H9 (cell line): ENCODE results near the gene GRIK3. TPM values are rescaled to one million over a fixed set of nuclear protein-coding genes. Genes with fewer than 3 reads are reported as not detected.

Experiments used
- DNase-seq: peaks from one replicate; pipeline ENCODE4 v3.0.0-alpha.2; 2017
- H2AFZ ChIP-seq: one replicate; pipeline ENCODE4 v1.6.1; 2013; ENCODE audit warnings: mild to moderate bottlenecking, low read length, control low read depth, moderate library complexity
- H2AK5ac ChIP-seq: 2 replicates; pipeline ENCODE4 v1.6.1; 2013; ENCODE audit warnings: low read length, control low read depth, mixed read lengths; ENCODE audit not compliant: insufficient read length
- H2BK120ac ChIP-seq: one replicate; pipeline ENCODE4 v1.6.1; 2013; ENCODE audit warnings: low read depth, mild to moderate bottlenecking, low read length, control low read depth, inconsistent platforms; ENCODE audit not compliant: poor library complexity, severe bottlenecking
- H2BK12ac ChIP-seq: 2 replicates; pipeline ENCODE4 v1.6.1; 2013; ENCODE audit warnings: low read length, control low read depth, mixed read lengths, low read depth; ENCODE audit not compliant: insufficient read length
- H2BK15ac ChIP-seq: 2 replicates; pipeline ENCODE4 v1.6.1; 2013; ENCODE audit warnings: low read depth, low read length, control low read depth
- H2BK20ac ChIP-seq: one replicate; pipeline ENCODE4 v1.6.1; 2013; ENCODE audit warnings: low read depth, mild to moderate bottlenecking, low read length, control low read depth, inconsistent platforms; ENCODE audit not compliant: poor library complexity, severe bottlenecking
- H2BK5ac ChIP-seq: 2 replicates; pipeline ENCODE4 v1.6.1; 2013; ENCODE audit warnings: low read length, control low read depth, mixed read lengths; ENCODE audit not compliant: insufficient read length
- H3K14ac ChIP-seq: 2 replicates; pipeline ENCODE4 v1.6.1; 2013; ENCODE audit warnings: low read length, control low read depth; ENCODE audit not compliant: insufficient read depth
- H3K18ac ChIP-seq: 2 replicates; pipeline ENCODE4 v1.6.1; 2013; ENCODE audit warnings: low read depth, mild to moderate bottlenecking, mixed read lengths, low read length, control low read depth; ENCODE audit not compliant: insufficient read length
- H3K23ac ChIP-seq: 2 replicates; pipeline ENCODE4 v1.6.1; 2013; ENCODE audit warnings: low read length, control low read depth, mixed read lengths, low read depth; ENCODE audit not compliant: insufficient read length
- H3K23me2 ChIP-seq: 2 replicates; pipeline ENCODE4 v1.6.1; 2013; ENCODE audit warnings: low read depth, mild to moderate bottlenecking, mixed read lengths, low read length, control low read depth; ENCODE audit not compliant: insufficient read length, poor library complexity, severe bottlenecking
- H3K27ac ChIP-seq: 2 replicates; pipeline ENCODE4 v1.5.1; 2013; ENCODE audit warnings: low read length, control low read depth, mixed read lengths, low read depth; ENCODE audit not compliant: insufficient read length
- H3K27me3 ChIP-seq: 2 replicates; pipeline ENCODE4 v1.6.1; 2013; ENCODE audit warnings: low read length, control low read depth, inconsistent platforms; ENCODE audit not compliant: insufficient read depth
- H3K4ac ChIP-seq: 2 replicates; pipeline ENCODE4 v1.6.1; 2013; ENCODE audit warnings: low read depth, mild to moderate bottlenecking, control low read depth, inconsistent platforms, low read length, moderate library complexity
- H3K4me1 ChIP-seq: 2 replicates; pipeline ENCODE4 v1.6.1; 2013; ENCODE audit warnings: low read length, control low read depth, inconsistent platforms; ENCODE audit not compliant: insufficient read depth
- H3K4me2 ChIP-seq: 2 replicates; pipeline ENCODE4 v1.6.1; 2013; ENCODE audit warnings: low read length, control low read depth, mixed read lengths; ENCODE audit not compliant: insufficient read length, insufficient read depth
- H3K56ac ChIP-seq: 2 replicates; pipeline ENCODE4 v1.6.1; 2013; ENCODE audit warnings: low read depth, mild to moderate bottlenecking, mixed read lengths, low read length, control low read depth; ENCODE audit not compliant: insufficient read length
- H3K79me1 ChIP-seq: 2 replicates; pipeline ENCODE4 v1.6.1; 2013; ENCODE audit warnings: low read depth, mild to moderate bottlenecking, moderate library complexity, low read length, control low read depth, inconsistent platforms; ENCODE audit not compliant: insufficient read depth, poor library complexity, severe bottlenecking
- H3K79me2 ChIP-seq: 2 replicates; pipeline ENCODE4 v1.6.1; 2013; ENCODE audit warnings: low read length, control low read depth, inconsistent platforms; ENCODE audit not compliant: insufficient read depth
- H3K9ac ChIP-seq: 2 replicates; pipeline ENCODE4 v1.6.1; 2013; ENCODE audit warnings: low read length, control low read depth, mixed read lengths; ENCODE audit not compliant: insufficient read length; ENCODE audit errors: extremely low read depth
- H3K9me3 ChIP-seq: one replicate; pipeline ENCODE4 v1.6.1; 2013; ENCODE audit warnings: low read depth, low read length, inconsistent platforms; ENCODE audit not compliant: control insufficient read depth
- H3T11ph ChIP-seq: one replicate; pipeline ENCODE4 v1.6.1; 2013; ENCODE audit warnings: mild to moderate bottlenecking, low read length, control low read depth, inconsistent platforms
- H4K20me1 ChIP-seq: one replicate; pipeline ENCODE4 v1.6.1; 2013; ENCODE audit not compliant: control insufficient read depth, insufficient read length, insufficient read depth
- H4K5ac ChIP-seq: 2 replicates; pipeline ENCODE4 v1.6.1; 2013; ENCODE audit warnings: low read depth, mild to moderate bottlenecking, mixed read lengths, low read length, control low read depth; ENCODE audit not compliant: insufficient read length
- H4K8ac ChIP-seq: replicated peaks from 2 replicates; pipeline ENCODE4 v1.6.1; 2013; ENCODE audit warnings: low read length, control low read depth, mixed read lengths, low read depth; ENCODE audit not compliant: insufficient read length
- H4K91ac ChIP-seq: 2 replicates; pipeline ENCODE4 v1.6.1; 2013; ENCODE audit warnings: low read depth, mild to moderate bottlenecking, moderate library complexity, mixed read lengths, low read length, control low read depth; ENCODE audit not compliant: insufficient read length
- H3K27ac Mint-ChIP-seq, 3 experiments: 2 replicates in 2 of 3; 3 replicates in 1 of 3; pipeline ENCODE4 v1.8.0; 2020 to 2021; ENCODE audit warnings: mixed read lengths in 3 of 3, mild to moderate bottlenecking in 1 of 3, moderate library complexity in 1 of 3
- H3K27me3 Mint-ChIP-seq: 2 replicates; pipeline ENCODE4 v1.8.0; 2021; ENCODE audit warnings: low read depth, mild to moderate bottlenecking, moderate library complexity, mixed read lengths
- H3K36me3 Mint-ChIP-seq, 3 experiments: 2 replicates in 2 of 3; 3 replicates in 1 of 3; pipeline ENCODE4 v1.8.0; 2020 to 2021; ENCODE audit warnings: low read depth in 3 of 3, mixed read lengths in 3 of 3; ENCODE audit not compliant: insufficient read depth in 1 of 3
- H3K4me1 Mint-ChIP-seq, 2 experiments: 2 replicates each; pipeline ENCODE4 v1.8.0; 2020; ENCODE audit warnings: mixed read lengths in 2 of 2
- H3K4me3 Mint-ChIP-seq, 2 experiments: 2 replicates in 1 of 2; 3 replicates in 1 of 2; pipeline ENCODE4 v1.8.0; 2020 to 2021; ENCODE audit warnings: mild to moderate bottlenecking in 2 of 2, mixed read lengths in 2 of 2, moderate library complexity in 1 of 2
- H3K9me3 Mint-ChIP-seq, 2 experiments: 2 replicates in 1 of 2; 3 replicates in 1 of 2; pipeline ENCODE4 v1.8.0; 2020; ENCODE audit warnings: mild to moderate bottlenecking in 2 of 2, mixed read lengths in 2 of 2, moderate library complexity in 1 of 2
- CTCF ChIP-seq: fragments of 200-600 bp; sonication (generic); conservative IDR thresholded peaks from 3 replicates; pipeline ENCODE4 v1.8.0; 2021; ENCODE audit warnings: antibody characterized with exemption, mild to moderate bottlenecking
- WGBS: extraction: QIAGEN DNeasy Blood & Tissue Kit; methylation state at CpG from one replicate; pipeline ENCODE4 v1.1.7; 2013; ENCODE audit warnings: missing lambda C conversion rate, low lambda C conversion rate, mixed read lengths; ENCODE audit not compliant: insufficient read length; ENCODE audit errors: extremely low coverage; 5-methylcytosine and 5-hydroxymethylcytosine counted together
- total RNA-seq: library from RNA; stranded (reverse); gene quantifications from 2 replicates; pipeline ENCODE4 v1.2.1, GENCODE V29; 2021

Gene GRIK3
- total RNA-seq, 1 experiment from 2014 or later, result 1.7 TPM

- Mint-ChIP-seq H3K27ac (no peak overlapping the region), H3K36me3 (no peaks in the 10 kb centered on the region), H3K4me1 (peaks cover 33 to 48% of the 10 kb centered on the region in 2 experiments), H3K27me3 (peaks cover 5% of the 10 kb centered on the region), H3K9me3 (no peaks in the 10 kb centered on the region; a peak in 1 of 5 replicates), H3K4me3 (no peak overlapping the region)
- DNase-seq, result peak; percentile 39
- Histone ChIP-seq H3K27ac (no peak overlapping the region), H3K79me2 (no peaks in the 10 kb centered on the region), H3K27me3 (no peaks in the 10 kb centered on the region), H3K9ac (no peak overlapping the region), H3K56ac (no peak overlapping the region), H3K23ac (no peak overlapping the region), H2BK20ac (no peak overlapping the region), H3K23me2 (no peaks in the 10 kb centered on the region), H4K91ac (no peak overlapping the region), H3K4me1 (no peaks in the 10 kb centered on the region), H3K14ac (no peak overlapping the region; the same call in 1 of the 2 replicates), H4K8ac (no peak overlapping the region), H2AFZ (no peak overlapping the region), H2BK12ac (no peak overlapping the region), H3K4me2 (no peak overlapping the region), H2BK120ac (no peak overlapping the region), H3K79me1 (no peaks in the 10 kb centered on the region), H2BK5ac (no peak overlapping the region), H2BK15ac (no peak overlapping the region), H4K20me1 (no peaks in the 10 kb centered on the region), H3K4ac (no peak overlapping the region), H2AK5ac (no peak overlapping the region), H4K5ac (no peak overlapping the region), H3K18ac (no peak overlapping the region), H3K9me3 (no peaks in the 10 kb centered on the region), H3T11ph (no peak overlapping the region)
- TF ChIP-seq CTCF, result no peak
- no CpG with 5 or more reads among the region's 17 CpGs for WGBS
These were observed 178.4 kb downstream of the GRIK3 start for GRCh38 chr1:36855699-36856494.
